HEK293 (cell line): ENCODE results near the gene LAX1.

ENCODE experiments used
- CTCF ChIA-PET: fragments of 350-600 bp; formaldehyde crosslinking; extraction: SDS; loops from one replicate; lab custom pipeline; 2021; ENCODE audit warnings: antibody characterized with exemption; lab: Yijun Ruan, JAX
- POLR2A ChIA-PET: fragments of 300-600 bp; formaldehyde crosslinking; extraction: SDS; loops from one replicate; lab custom pipeline; 2020; ENCODE audit warnings: antibody characterized with exemption, inconsistent platforms; lab: Yijun Ruan, JAX
- H3K27ac ChIP-seq: fragments of 200-500 bp; sonication (Bioruptor generic); 2 replicates; pipeline ENCODE4 v1.5.1; 2014; ENCODE audit warnings: low read depth, low read length, control low read depth, inconsistent platforms; ENCODE audit errors: extremely low read depth
- H3K36me3 ChIP-seq, 2 experiments: fragments of 200-500 bp in 1 of 2; sonication (Bioruptor generic) in 1 of 2; 1 replicate in 1 of 2; 2 replicates in 1 of 2; pipeline ENCODE4 v1.5.1; 2014 to 2017; ENCODE audit warnings: inconsistent platforms in 2 of 2, low read length in 2 of 2; ENCODE audit not compliant: control insufficient read depth in 2 of 2, insufficient read depth in 1 of 2
- H3K4me1 ChIP-seq: fragments of 200-500 bp; sonication (Bioruptor generic); 2 replicates; pipeline ENCODE4 v1.5.1; 2014; ENCODE audit warnings: mild to moderate bottlenecking, low read length, inconsistent platforms; ENCODE audit not compliant: control insufficient read depth, insufficient read depth
- H3K4me3 ChIP-seq: 2 replicates; pipeline ENCODE4 v1.5.1; 2011; ENCODE audit warnings: low read depth, mild to moderate bottlenecking, control low read depth, low read length, moderate library complexity
- H3K9me3 ChIP-seq: fragments of 200-500 bp; sonication (Bioruptor generic); 2 replicates; pipeline ENCODE4 v1.5.1; 2014; ENCODE audit warnings: low read depth, low read length, inconsistent platforms; ENCODE audit not compliant: control insufficient read depth, insufficient read depth
- HIC1 ChIP-seq: fragments of 450-650 bp; formaldehyde crosslinking; IDR thresholded peaks from 2 replicates; pipeline ENCODE4 v1.5.1; 2016; ENCODE audit warnings: missing biosample characterization, missing genetic modification characterization
- OSR2 ChIP-seq: fragments of 450-650 bp; formaldehyde crosslinking; IDR thresholded peaks from 2 replicates; pipeline ENCODE4 v1.5.1; 2016; ENCODE audit warnings: missing biosample characterization, missing genetic modification characterization
- PATZ1 ChIP-seq: fragments of 450-650 bp; formaldehyde crosslinking; IDR thresholded peaks from 2 replicates; pipeline ENCODE4 v1.5.1; 2016; ENCODE audit warnings: missing biosample characterization, missing genetic modification characterization
- PRDM1 ChIP-seq: fragments of 450-650 bp; formaldehyde crosslinking; IDR thresholded peaks from 2 replicates; pipeline ENCODE4; 2016; ENCODE audit warnings: missing biosample characterization, missing genetic modification characterization
- PRDM6 ChIP-seq: fragments of 450-650 bp; formaldehyde crosslinking; IDR thresholded peaks from 2 replicates; pipeline ENCODE4 v1.5.1; 2017; ENCODE audit warnings: missing biosample characterization, missing genetic modification characterization
- SCRT1 ChIP-seq: fragments of 450-650 bp; formaldehyde crosslinking; IDR thresholded peaks from 2 replicates; pipeline ENCODE4 v1.5.1; 2016; ENCODE audit warnings: missing biosample characterization, missing genetic modification characterization, borderline replicate concordance
- SCRT2 ChIP-seq: fragments of 450-650 bp; formaldehyde crosslinking; IDR thresholded peaks from 2 replicates; pipeline ENCODE4 v1.5.1; 2016; ENCODE audit warnings: missing biosample characterization, missing genetic modification characterization
- YY1 ChIP-seq: fragments of 450-650 bp; formaldehyde crosslinking; IDR thresholded peaks from 2 replicates; pipeline ENCODE4 v1.5.1; 2018; ENCODE audit warnings: missing biosample characterization, missing genetic modification characterization
- ZBTB10 ChIP-seq: fragments of 450-650 bp; formaldehyde crosslinking; IDR thresholded peaks from 2 replicates; pipeline ENCODE4 v1.5.1; 2016; ENCODE audit warnings: missing biosample characterization, missing genetic modification characterization
- ZBTB11 ChIP-seq: fragments of 450-650 bp; formaldehyde crosslinking; conservative IDR thresholded peaks from 2 replicates; pipeline ENCODE4 v1.5.1; 2016; ENCODE audit warnings: low read depth, missing biosample characterization, missing genetic modification characterization
- ZBTB17 ChIP-seq: fragments of 450-650 bp; formaldehyde crosslinking; IDR thresholded peaks from 2 replicates; pipeline ENCODE4 v1.5.1; 2016; ENCODE audit warnings: missing biosample characterization, missing genetic modification characterization
- ZBTB20 ChIP-seq: fragments of 450-650 bp; formaldehyde crosslinking; IDR thresholded peaks from 2 replicates; pipeline ENCODE4 v1.5.1; 2016; ENCODE audit warnings: missing biosample characterization, missing genetic modification characterization
- ZBTB48 ChIP-seq: fragments of 450-650 bp; formaldehyde crosslinking; IDR thresholded peaks from 2 replicates; pipeline ENCODE4 v1.5.1; 2016; ENCODE audit warnings: missing biosample characterization, missing genetic modification characterization
- ZBTB7A ChIP-seq: fragments of 450-650 bp; formaldehyde crosslinking; IDR thresholded peaks from 2 replicates; pipeline ENCODE4 v1.5.1; 2016; ENCODE audit warnings: low read depth, missing biosample characterization, missing genetic modification characterization
- ZFP41 ChIP-seq: fragments of 450-650 bp; formaldehyde crosslinking; IDR thresholded peaks from 2 replicates; pipeline ENCODE4 v1.5.1; 2016; ENCODE audit warnings: missing biosample characterization, missing genetic modification characterization, borderline replicate concordance
- ZNF146 ChIP-seq: fragments of 450-650 bp; formaldehyde crosslinking; IDR thresholded peaks from 2 replicates; pipeline ENCODE4 v1.5.1; 2016; ENCODE audit warnings: missing biosample characterization, missing genetic modification characterization
- ZNF2 ChIP-seq: fragments of 450-650 bp; formaldehyde crosslinking; IDR thresholded peaks from 2 replicates; pipeline ENCODE4 v1.5.1; 2016; ENCODE audit warnings: missing biosample characterization, missing genetic modification characterization
- ZNF24 ChIP-seq: fragments of 450-650 bp; formaldehyde crosslinking; IDR thresholded peaks from 2 replicates; pipeline ENCODE4 v1.5.1; 2016; ENCODE audit warnings: missing biosample characterization, missing genetic modification characterization
- ZNF394 ChIP-seq: fragments of 450-650 bp; formaldehyde crosslinking; IDR thresholded peaks from 2 replicates; pipeline ENCODE4 v1.5.1; 2016; ENCODE audit warnings: missing biosample characterization, missing genetic modification characterization, mild to moderate bottlenecking, moderate library complexity, borderline replicate concordance
- ZNF501 ChIP-seq: fragments of 450-650 bp; formaldehyde crosslinking; IDR thresholded peaks from 2 replicates; pipeline ENCODE4 v1.5.1; 2016; ENCODE audit warnings: missing biosample characterization, missing genetic modification characterization
- ZNF785 ChIP-seq: fragments of 450-650 bp; formaldehyde crosslinking; IDR thresholded peaks from 2 replicates; pipeline ENCODE4 v1.5.1; 2016; ENCODE audit warnings: missing biosample characterization, missing genetic modification characterization

Gene LAX1

GRCh38 chr1:203795441-203796235 is 30.7 kb downstream of the LAX1 start, which contains the start of the genes ZBED6 and ZC3H11A (continued):
- TF ChIP-seq HIC1 (tag by site-specific recombination) (peak; percentile 69), PATZ1 (tag by site-specific recombination) (peak; percentile 37; the same call in 1 of the 2 replicates), ZBTB7A (tag by site-specific recombination) (no peak), PRDM6 (no peak), ZNF785 (tag by site-specific recombination) (no peak), ZNF501 (0 out of 2 replicates have a peak, but pooled peaks have one; percentile 48), ZNF394 (peak; percentile 70), ZNF146 (tag by site-specific recombination) (no peak), ZBTB10 (no peak), YY1 (tag by site-specific recombination) (peak; percentile 97), ZNF24 (tag by site-specific recombination) (peak; percentile 91)

- ChIA-PET CTCF (interaction anchor here (0.7 kb wide), 1 partner anchor 52 kb away, joined by 3 read pairs; no protein-coding TSS in a partner anchor), POLR2A (no interaction called here)
- no peaks in the 10 kb centered on the region for H3K9me3 ChIP-seq
- TF ChIP-seq PRDM1, result peak; percentile 25; the same call in 1 of the 2 replicates
- TF ChIP-seq SCRT2, result peak; percentile 76
- TF ChIP-seq SCRT1, result peak; percentile 31; the same call in 1 of the 2 replicates
- 0 out of 2 replicates have a peak, but pooled peaks have one; percentile 29 for TF ChIP-seq ZNF2 (tag by site-specific recombination)
- peak; percentile 20 for TF ChIP-seq ZBTB17
- peak; percentile 84 for TF ChIP-seq ZBTB20
- TF ChIP-seq OSR2 (tag by site-specific recombination), result no peak
- TF ChIP-seq ZBTB48, result peak; percentile 79; the same call in 1 of the 2 replicates
- TF ChIP-seq ZBTB11 (tag by site-specific recombination), result peak; percentile 94
- no peak for TF ChIP-seq ZFP41 (tag by site-specific recombination)
- peak overlapping the region; percentile 93 for H3K27ac ChIP-seq
- H3K4me1 ChIP-seq, result 0 out of 2 replicates have a peak, but pooled peaks cover 2% of the 10 kb centered on the region
- H3K4me3 ChIP-seq, result peak overlapping the region; percentile 80
- H3K36me3 ChIP-seq, result peaks cover 0 to 38% of the 10 kb centered on the region in 2 experiments; a peak in 2 of 3 replicates
Measured at GRCh38 chr1:203796236-203796605, 31.2 kb downstream of the LAX1 start.
